Measurements from ENCODE around the gene LYRM9.
"Not testable (repeated sequence)": the region's sequence is repeated elsewhere in the genome, so short reads cannot be mapped to it uniquely, and the experiment has no call there.

Gene LYRM9

DNA sequence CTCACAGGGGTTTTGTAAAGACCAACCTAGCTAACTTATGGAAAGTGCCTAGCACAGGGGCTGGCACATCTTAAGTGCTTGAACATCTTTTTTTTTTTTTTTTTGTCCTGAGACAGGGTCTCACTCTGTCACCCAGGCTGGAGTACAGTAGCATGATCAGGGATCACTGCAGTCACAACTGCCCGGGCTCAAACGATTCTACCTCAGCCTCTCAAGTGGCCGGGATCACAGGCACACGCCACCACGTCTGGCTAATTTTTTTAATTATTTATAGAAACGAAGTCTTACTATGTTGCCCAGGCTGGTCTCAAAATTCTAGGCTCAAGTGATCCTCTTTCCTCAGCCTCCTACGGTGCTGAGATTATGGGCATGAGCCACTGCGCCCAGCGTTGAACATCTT is 1.3 kb downstream of the LYRM9 start:
- Histone ChIP-seq H3K27me3 (ENCODE audit: control insufficient read depth, insufficient read depth, low read length) (peaks cover 6% of the 10 kb centered on the region), H3K27ac (ENCODE audit: low read depth, low read length) (no peak overlapping the region), H3K36me3 (ENCODE audit: control insufficient read depth, insufficient read depth, low read length) (no peaks in the 10 kb centered on the region), H3K9me3 (ENCODE audit: control insufficient read depth, insufficient read depth, low read length) (no peaks in the 10 kb centered on the region), H3K4me3 (ENCODE audit: low read depth, low read length) (no peak overlapping the region), H3K9ac (ENCODE audit: low read depth, low read length) (no peak overlapping the region), H3K4me1 (ENCODE audit: control insufficient read depth, insufficient read depth, low read length) (peaks cover 62% of the 10 kb centered on the region)

DNA sequence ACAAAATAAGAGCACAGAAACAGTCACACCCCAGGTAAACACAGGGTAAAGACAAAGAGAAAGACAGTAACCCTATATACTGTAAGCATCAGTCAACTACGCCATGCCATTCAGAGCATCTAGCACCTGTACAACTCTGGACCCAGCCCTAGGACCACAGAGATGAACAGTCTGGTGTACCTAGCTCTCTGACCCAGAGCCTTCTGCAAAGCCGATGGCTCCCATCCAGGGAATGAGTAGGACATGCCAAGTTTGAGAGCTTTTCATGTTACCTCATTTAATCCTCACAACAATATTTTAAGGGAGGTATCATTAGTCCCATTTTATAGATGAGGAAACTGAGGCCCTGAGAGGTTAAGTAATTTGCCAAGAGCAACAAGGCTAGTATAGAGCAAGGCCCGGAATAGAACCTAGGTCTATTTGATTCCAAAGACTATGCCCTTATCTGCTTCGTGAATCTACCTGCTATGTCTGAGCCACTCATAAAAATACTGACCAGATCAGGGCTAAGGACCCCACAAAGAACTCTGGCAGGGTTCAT is 3.4 kb downstream of the LYRM9 start:
- peaks cover 6% of the 10 kb centered on the region for H3K27me3 ChIP-seq (ENCODE audit: control insufficient read depth, insufficient read depth, low read length)
- H3K9ac ChIP-seq (ENCODE audit: low read depth, low read length), result no peak overlapping the region
- no peaks in the 10 kb centered on the region for H3K36me3 ChIP-seq (ENCODE audit: control insufficient read depth, insufficient read depth, low read length)
- H3K4me1 ChIP-seq (ENCODE audit: control insufficient read depth, insufficient read depth, low read length), result peaks cover 42% of the 10 kb centered on the region
- H3K9me3 ChIP-seq (ENCODE audit: control insufficient read depth, insufficient read depth, low read length), result no peaks in the 10 kb centered on the region
- no peak overlapping the region for H3K27ac ChIP-seq (ENCODE audit: low read depth, low read length)
- H3K4me3 ChIP-seq (ENCODE audit: low read depth, low read length), result no peak overlapping the region

DNA sequence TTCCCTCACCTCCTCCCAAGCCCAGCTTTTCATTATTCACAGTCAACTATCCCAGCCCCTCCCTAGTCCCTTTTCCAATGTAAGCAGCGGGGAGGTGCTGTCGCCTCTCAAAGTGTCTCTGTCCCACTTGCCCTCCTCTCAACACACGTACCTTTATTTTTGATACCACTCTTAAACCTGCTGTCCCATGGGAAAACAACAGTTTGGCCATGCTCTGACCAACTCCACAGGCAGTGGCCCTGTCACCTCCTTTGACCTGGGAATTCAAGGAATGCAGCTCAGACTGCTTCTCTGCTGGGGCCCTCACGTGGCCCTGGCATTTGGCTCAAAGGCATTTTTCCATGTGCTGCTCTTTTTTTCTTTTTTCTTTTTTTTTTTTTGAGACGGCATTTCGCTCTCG is 4.2 kb downstream of the LYRM9 start:
- Histone ChIP-seq H3K4me3 (ENCODE audit: low read depth, low read length) (no peak overlapping the region), H3K27me3 (ENCODE audit: control insufficient read depth, insufficient read depth, low read length) (peaks cover 6% of the 10 kb centered on the region), H3K9ac (ENCODE audit: low read depth, low read length) (peak overlapping the region; percentile 38; the same call in 1 of the 2 replicates), H3K9me3 (ENCODE audit: control insufficient read depth, insufficient read depth, low read length) (no peaks in the 10 kb centered on the region), H3K27ac (ENCODE audit: low read depth, low read length) (peak overlapping the region; percentile 73), H3K4me1 (ENCODE audit: control insufficient read depth, insufficient read depth, low read length) (peaks cover 34% of the 10 kb centered on the region), H3K36me3 (ENCODE audit: control insufficient read depth, insufficient read depth, low read length) (no peaks in the 10 kb centered on the region)

DNA sequence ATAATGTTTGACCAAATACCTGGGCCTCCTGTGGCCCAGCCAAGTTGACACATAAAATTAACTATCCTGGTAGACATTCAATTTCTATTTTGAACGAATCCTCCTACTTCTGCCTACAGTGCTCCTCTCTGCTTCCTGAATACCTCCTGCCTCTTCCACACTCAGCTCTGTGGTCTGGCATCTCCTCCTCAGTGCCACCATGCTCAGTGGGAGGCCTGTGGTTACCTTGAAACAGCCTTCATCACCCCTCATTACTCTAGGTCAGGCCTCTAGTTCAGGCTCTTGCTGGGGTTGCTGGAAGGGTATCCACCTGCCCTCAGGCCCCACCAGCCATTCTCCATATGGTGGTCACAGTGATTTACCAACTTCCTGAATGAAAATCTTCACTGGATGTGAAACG is 5.1 kb downstream of the LYRM9 start:
- H3K36me3 ChIP-seq (ENCODE audit: control insufficient read depth, insufficient read depth, low read length), result no peaks in the 10 kb centered on the region
- no peak overlapping the region for H3K27ac ChIP-seq (ENCODE audit: low read depth, low read length)
- H3K27me3 ChIP-seq (ENCODE audit: control insufficient read depth, insufficient read depth, low read length), result peaks cover 6% of the 10 kb centered on the region
- no peak overlapping the region for H3K4me3 ChIP-seq (ENCODE audit: low read depth, low read length)
- H3K4me1 ChIP-seq (ENCODE audit: control insufficient read depth, insufficient read depth, low read length), result peaks cover 27% of the 10 kb centered on the region
- no peaks in the 10 kb centered on the region for H3K9me3 ChIP-seq (ENCODE audit: control insufficient read depth, insufficient read depth, low read length)
- no peak overlapping the region for H3K9ac ChIP-seq (ENCODE audit: low read depth, low read length)

DNA sequence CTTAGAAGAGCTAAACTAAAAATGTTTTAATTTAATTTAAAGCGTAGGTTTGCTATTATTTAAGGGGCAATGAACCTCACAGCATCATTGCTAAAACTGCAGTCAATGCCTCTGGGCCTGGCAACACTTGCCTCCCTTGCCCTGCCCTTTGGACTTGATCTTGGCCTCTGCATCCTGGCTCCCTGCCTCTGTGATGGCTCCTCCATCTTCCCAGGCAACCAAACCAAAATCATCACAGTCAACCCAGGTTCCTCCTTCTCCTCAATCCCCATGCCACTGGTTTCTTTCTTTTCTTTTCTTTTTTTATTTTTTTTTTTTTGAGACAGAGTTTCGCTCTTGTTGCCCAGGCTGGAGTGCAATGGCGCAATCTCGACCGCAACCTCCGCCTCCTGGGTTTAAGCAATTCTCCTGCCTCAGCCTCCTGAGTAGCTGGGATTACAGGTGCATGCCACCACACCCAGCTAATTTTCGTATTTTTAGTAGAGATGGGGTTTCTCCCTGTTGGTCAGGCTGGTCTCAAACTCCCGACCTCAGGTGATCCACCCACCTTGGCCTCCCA is 6.7 kb downstream of the LYRM9 start:
- H3K4me1 ChIP-seq (ENCODE audit: control insufficient read depth, insufficient read depth, low read length), result peaks cover 18% of the 10 kb centered on the region
- H3K9ac ChIP-seq (ENCODE audit: low read depth, low read length); H3K4me3 ChIP-seq (ENCODE audit: low read depth, low read length); H3K9me3 ChIP-seq (ENCODE audit: control insufficient read depth, insufficient read depth, low read length); H3K36me3 ChIP-seq (ENCODE audit: control insufficient read depth, insufficient read depth, low read length); H3K27me3 ChIP-seq (ENCODE audit: control insufficient read depth, insufficient read depth, low read length); H3K27ac ChIP-seq (ENCODE audit: low read depth, low read length): not testable (repeated sequence)

DNA sequence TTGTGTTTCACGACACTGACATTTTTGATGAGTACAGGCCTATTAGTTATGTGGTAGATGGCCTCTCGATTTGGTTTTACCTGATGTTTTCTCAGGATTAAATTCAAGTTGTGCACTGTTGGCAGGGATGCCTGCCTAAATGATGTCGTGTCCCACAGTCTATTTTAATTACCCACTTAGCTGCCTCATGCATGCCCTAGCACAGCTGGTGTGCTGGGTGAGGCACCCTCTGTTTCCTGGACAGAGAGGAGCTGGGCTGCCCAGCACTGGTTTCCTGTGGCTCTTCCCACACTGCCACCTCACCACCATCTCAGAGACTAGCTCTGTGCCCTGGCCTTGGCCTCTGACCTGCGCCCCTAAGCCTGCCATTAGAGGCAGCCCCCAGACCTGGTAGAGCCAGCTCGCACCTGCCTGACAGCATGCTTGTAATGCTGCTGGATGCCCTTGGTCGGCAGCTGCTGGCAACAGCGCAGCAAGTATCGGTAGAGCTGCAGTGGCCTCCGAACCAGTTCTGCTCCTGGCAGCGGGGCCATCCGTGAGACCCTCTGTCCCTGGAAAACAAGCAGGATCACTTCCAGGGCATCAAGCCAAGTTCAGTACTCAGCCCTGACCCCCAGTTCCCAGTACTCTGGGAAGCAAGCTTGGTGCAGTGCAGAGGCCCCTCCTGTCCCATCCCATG is 10.9 kb downstream of the LYRM9 start:
- Histone ChIP-seq H3K9ac (ENCODE audit: low read depth, low read length) (no peak overlapping the region), H3K27me3 (ENCODE audit: control insufficient read depth, insufficient read depth, low read length) (no peaks in the 10 kb centered on the region), H3K27ac (ENCODE audit: low read depth, low read length) (no peak overlapping the region), H3K9me3 (ENCODE audit: control insufficient read depth, insufficient read depth, low read length) (no peaks in the 10 kb centered on the region), H3K36me3 (ENCODE audit: control insufficient read depth, insufficient read depth, low read length) (no peaks in the 10 kb centered on the region), H3K4me3 (ENCODE audit: low read depth, low read length) (no peak overlapping the region), H3K4me1 (ENCODE audit: control insufficient read depth, insufficient read depth, low read length) (peaks cover 3% of the 10 kb centered on the region; the same call in 1 of the 2 replicates)

DNA sequence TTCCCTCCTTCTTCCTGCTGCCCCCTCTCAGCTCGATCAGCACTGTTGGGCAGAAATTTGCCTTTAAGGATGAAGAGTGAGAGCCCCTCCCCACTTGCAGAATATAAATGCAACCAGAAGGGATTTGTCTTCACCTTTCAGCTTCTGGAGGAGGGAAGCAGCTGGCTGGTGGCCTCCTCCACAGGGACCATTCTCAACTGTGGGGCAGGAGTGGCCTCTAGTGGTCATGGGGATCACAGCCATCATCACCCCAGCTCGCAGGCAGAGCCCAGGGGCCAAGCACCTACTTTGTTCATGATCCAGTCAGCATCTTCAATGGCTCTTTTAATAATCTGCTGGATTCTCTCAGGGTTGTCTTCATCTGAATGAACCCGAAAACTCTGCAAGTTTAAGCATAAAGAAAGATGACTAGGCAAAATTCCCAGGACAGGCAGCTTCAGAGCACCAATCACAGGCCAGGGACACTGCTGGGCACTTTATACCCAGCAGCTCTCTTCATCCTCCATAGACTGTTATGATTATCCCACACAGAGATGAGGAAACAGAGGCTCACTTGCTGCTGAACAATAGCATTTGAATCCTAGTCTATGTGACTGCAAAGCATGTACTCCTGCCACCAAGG is 13.1 kb downstream of the LYRM9 start:
- H3K4me1 ChIP-seq (ENCODE audit: control insufficient read depth, insufficient read depth, low read length), result peaks cover 3% of the 10 kb centered on the region; the same call in 1 of the 2 replicates
- H3K9ac ChIP-seq (ENCODE audit: low read depth, low read length), result no peak overlapping the region
- no peaks in the 10 kb centered on the region for H3K36me3 ChIP-seq (ENCODE audit: control insufficient read depth, insufficient read depth, low read length)
- no peak overlapping the region for H3K4me3 ChIP-seq (ENCODE audit: low read depth, low read length)
- no peaks in the 10 kb centered on the region for H3K27me3 ChIP-seq (ENCODE audit: control insufficient read depth, insufficient read depth, low read length)
- H3K9me3 ChIP-seq (ENCODE audit: control insufficient read depth, insufficient read depth, low read length), result no peaks in the 10 kb centered on the region
- H3K27ac ChIP-seq (ENCODE audit: low read depth, low read length), result no peak overlapping the region

DNA sequence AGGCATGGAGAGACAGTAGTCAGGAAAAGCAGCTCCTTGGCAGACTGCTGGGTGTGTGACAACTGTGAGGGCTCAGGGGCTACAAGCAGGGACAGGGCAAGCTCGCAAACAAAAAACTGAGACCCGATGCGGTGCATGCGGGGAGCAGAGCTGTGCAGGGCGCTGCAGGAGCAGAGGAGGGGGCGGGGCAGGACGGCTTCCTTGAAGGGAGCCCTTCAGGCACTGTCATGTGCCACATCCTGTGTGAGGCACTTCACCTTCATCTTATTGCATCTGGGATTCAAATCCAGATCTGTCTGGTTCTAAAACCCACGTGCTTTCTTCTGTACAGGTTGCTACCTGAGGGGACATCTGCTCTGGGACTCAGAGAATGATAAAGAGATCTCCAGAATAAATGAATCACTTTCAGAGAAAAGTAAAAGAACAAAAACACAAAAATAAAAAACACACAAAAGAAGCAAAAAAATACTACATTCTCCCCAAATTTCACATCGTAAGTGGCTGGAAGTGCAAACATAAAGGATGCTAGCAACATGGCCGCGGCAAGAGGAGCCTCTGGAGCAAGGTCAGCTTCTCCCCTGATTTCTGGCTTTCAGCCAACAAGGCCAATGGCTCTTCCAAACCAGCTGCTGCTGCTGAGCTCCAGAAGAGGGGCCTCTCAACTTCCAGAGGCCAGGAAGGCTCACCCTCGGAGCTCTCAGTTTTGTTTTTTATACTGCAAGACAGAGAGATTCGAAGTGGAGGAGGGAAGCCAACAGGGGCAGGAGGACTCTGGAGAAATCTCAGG is 14.2 kb downstream of the LYRM9 start:
- no peak overlapping the region for H3K4me3 ChIP-seq (ENCODE audit: low read depth, low read length)

DNA sequence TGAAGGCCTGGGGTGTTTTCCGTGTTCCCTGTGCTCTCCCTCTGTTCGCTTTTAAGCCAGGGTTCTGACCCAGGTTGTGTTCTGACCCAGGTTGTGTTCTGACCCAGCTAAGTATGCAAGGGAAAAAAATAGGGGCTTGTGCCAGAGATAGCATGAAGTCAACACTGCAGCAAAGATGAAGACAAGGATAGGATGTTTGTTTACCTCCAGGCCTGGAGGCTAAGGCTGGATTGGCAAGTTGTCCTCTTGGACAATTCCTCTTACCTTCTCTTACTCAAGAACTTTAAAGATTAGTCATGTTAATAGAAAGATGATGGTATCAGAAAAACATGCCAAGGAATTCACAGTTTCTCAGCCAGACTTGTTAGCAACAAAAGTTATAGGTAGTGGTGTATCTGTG is 19.4 kb downstream of the LYRM9 start:
- H3K36me3 ChIP-seq (ENCODE audit: control insufficient read depth, insufficient read depth, low read length), result no peaks in the 10 kb centered on the region
- H3K9me3 ChIP-seq (ENCODE audit: control insufficient read depth, insufficient read depth, low read length), result 0 out of 2 replicates have a peak, but pooled peaks cover 3% of the 10 kb centered on the region
- no peak overlapping the region for H3K9ac ChIP-seq (ENCODE audit: low read depth, low read length)
- no peak overlapping the region for H3K4me3 ChIP-seq (ENCODE audit: low read depth, low read length)
- H3K27ac ChIP-seq (ENCODE audit: low read depth, low read length), result no peak overlapping the region
- no peaks in the 10 kb centered on the region for H3K4me1 ChIP-seq (ENCODE audit: control insufficient read depth, insufficient read depth, low read length)
- no peaks in the 10 kb centered on the region for H3K27me3 ChIP-seq (ENCODE audit: control insufficient read depth, insufficient read depth, low read length)

More for the DNA sequence above, 14.2 kb downstream of the LYRM9 start:
- no peak overlapping the region for H3K27ac ChIP-seq (ENCODE audit: low read depth, low read length)
- H3K9me3 ChIP-seq (ENCODE audit: control insufficient read depth, insufficient read depth, low read length), result no peaks in the 10 kb centered on the region
- H3K4me1 ChIP-seq (ENCODE audit: control insufficient read depth, insufficient read depth, low read length), result peaks cover 3% of the 10 kb centered on the region; the same call in 1 of the 2 replicates
- no peak overlapping the region for H3K9ac ChIP-seq (ENCODE audit: low read depth, low read length)
- H3K36me3 ChIP-seq (ENCODE audit: control insufficient read depth, insufficient read depth, low read length), result no peaks in the 10 kb centered on the region
- no peaks in the 10 kb centered on the region for H3K27me3 ChIP-seq (ENCODE audit: control insufficient read depth, insufficient read depth, low read length)

DNA sequence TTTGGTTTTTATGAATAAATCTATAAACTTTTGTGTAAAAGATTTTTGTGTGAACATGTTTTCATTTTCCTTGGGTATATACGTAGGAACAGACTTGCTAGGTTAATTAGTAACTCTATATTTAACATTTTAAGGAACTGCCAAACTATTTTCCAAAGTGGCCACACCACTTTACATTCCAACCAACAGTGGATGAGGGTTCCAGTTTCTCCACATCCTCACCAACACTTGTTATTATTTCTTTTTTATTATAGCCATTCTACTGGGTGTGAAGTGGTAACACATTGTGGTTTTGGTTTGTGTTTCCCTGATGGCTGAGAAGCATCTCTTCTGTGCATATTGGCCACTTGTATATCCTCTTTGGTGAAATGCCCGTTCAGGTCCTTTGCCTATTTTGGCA is 20.0 kb downstream of the LYRM9 start:
- H3K9ac ChIP-seq (ENCODE audit: low read depth, low read length), result no peak overlapping the region
- H3K27ac ChIP-seq (ENCODE audit: low read depth, low read length), result no peak overlapping the region
- H3K9me3 ChIP-seq (ENCODE audit: control insufficient read depth, insufficient read depth, low read length), result 0 out of 2 replicates have a peak, but pooled peaks cover 3% of the 10 kb centered on the region
- no peaks in the 10 kb centered on the region for H3K36me3 ChIP-seq (ENCODE audit: control insufficient read depth, insufficient read depth, low read length)
- no peak overlapping the region for H3K4me3 ChIP-seq (ENCODE audit: low read depth, low read length)
- H3K4me1 ChIP-seq (ENCODE audit: control insufficient read depth, insufficient read depth, low read length), result no peaks in the 10 kb centered on the region
- H3K27me3 ChIP-seq (ENCODE audit: control insufficient read depth, insufficient read depth, low read length), result no peaks in the 10 kb centered on the region
